Measurements from ENCODE around the gene PLAAT3.
"Not testable (repeated sequence)": the region's sequence is repeated elsewhere in the genome, so short reads cannot be mapped to it uniquely, and the experiment has no call there.

Gene PLAAT3

GRCh38 chr11:63564784-63565350, 49.4 kb downstream of the PLAAT3 start:
- no peak for DNase-seq

GRCh38 chr11:63564056-63564774, 50.0 kb downstream of the PLAAT3 start:
- no peak for DNase-seq

- no peak for DNase-seq
Observed at GRCh38 chr11:63563201-63564055, 50.8 kb downstream of the PLAAT3 start, which contains the start of gene PLAAT2. PLAAT2 (minus strand) TSS chr11:63563379; CDS start chr11:63563324, 55 bp downstream.

- DNase-seq = peak; percentile 60
Observed at GRCh38 chr11:63560506-63561180, 53.6 kb downstream of the PLAAT3 start.

- no peak for DNase-seq
Observed at GRCh38 chr11:63558459-63559157, 55.6 kb downstream of the PLAAT3 start.

- DNase-seq = no peak
Observed at GRCh38 chr11:63557570-63557969, 56.7 kb downstream of the PLAAT3 start.

- no peak for DNase-seq
Observed at GRCh38 chr11:63556404-63557013, 57.7 kb downstream of the PLAAT3 start.

- no peak for DNase-seq
Observed at GRCh38 chr11:63554877-63555223, 59.4 kb downstream of the PLAAT3 start.

- DNase-seq = no peak
Observed at GRCh38 chr11:63553759-63554158, 60.5 kb downstream of the PLAAT3 start.

GRCh38 chr11:63552921-63553320, 61.3 kb downstream of the PLAAT3 start:
- no peak for DNase-seq

- DNase-seq = no peak
Observed at GRCh38 chr11:63551889-63552266, 62.4 kb downstream of the PLAAT3 start.

GRCh38 chr11:63551091-63551888, 62.9 kb downstream of the PLAAT3 start:
- peak; percentile 47 for DNase-seq

GRCh38 chr11:63550156-63550700, 64.0 kb downstream of the PLAAT3 start:
- DNase-seq = not testable (repeated sequence)

GRCh38 chr11:63549411-63549810, 64.8 kb downstream of the PLAAT3 start:
- DNase-seq = no peak

- DNase-seq = no peak
Observed at GRCh38 chr11:63548178-63548577, 66.1 kb downstream of the PLAAT3 start.

GRCh38 chr11:63547061-63547460, 67.2 kb downstream of the PLAAT3 start:
- no peak for DNase-seq

GRCh38 chr11:63543711-63544110, 70.5 kb downstream of the PLAAT3 start:
- no peak for DNase-seq

GRCh38 chr11:63542506-63542905, 71.7 kb downstream of the PLAAT3 start:
- DNase-seq = not testable (repeated sequence)

- DNase-seq = peak; percentile 72
Observed at GRCh38 chr11:63537293-63538101, 76.7 kb downstream of the PLAAT3 start.
